A549 (cell line): ENCODE measurements around the gene ZNF106.

ENCODE experiments used
- CBX8 ChIP-seq: fragments of 200-600 bp; sonication (generic); IDR thresholded peaks from 2 replicates; pipeline ENCODE4 v1.6.1; 2016
- CTCF ChIP-seq: fragments of >200 bp; sonication (Bioruptor Twin); formaldehyde crosslinking; IDR thresholded peaks from 3 replicates; pipeline ENCODE4 v1.5.1; 2016
- HDAC2 ChIP-seq: fragments of 200-600 bp; sonication (generic); IDR thresholded peaks from 2 replicates; pipeline ENCODE4 v1.6.1; 2016
- HOXA7 ChIP-seq: fragments of 250-450 bp; sonication (Bioruptor Pico); IDR thresholded peaks from 2 replicates; pipeline ENCODE4 v1.5.0; 2020; ENCODE audit warnings: mild to moderate bottlenecking, moderate library complexity
- MAX ChIP-seq: IDR thresholded peaks from 2 replicates; pipeline ENCODE4 v1.6.1; 2012

- TF ChIP-seq HOXA7 (CRISPR knock-in tag), result no peak
- TF ChIP-seq HDAC2, result no peak
- TF ChIP-seq CTCF, result no peak
- TF ChIP-seq CBX8, result no peak
- no peak for TF ChIP-seq MAX
Observed at GRCh38 chr15:42403389-42403788, 87.6 kb downstream of the ZNF106 start.
